ENCODE data around the gene PYGM. TPM values are rescaled to one million over a fixed set of nuclear protein-coding genes. Genes with fewer than 3 reads are reported as not detected.

The PYGM gene
- total and polyA plus RNA-seq, 3 donors from 2014 or later, result 12.1 to 14.4 (median 14.2) TPM

- TF ChIP-seq CTCF (IDR thresholded peaks at IDR 0.05) (no peak), POLR2A (IDR thresholded peaks at IDR 0.05) (no peak)
- 92 to 98% methylated on average over 11 to 25 of the region's 25 CpGs for WGBS, 2 donors
- no peaks in the 10 kb centered on the region for H3K9me3 ChIP-seq
- no peak for DNase-seq
- H3K4me1 ChIP-seq, result peaks cover 6% of the 10 kb centered on the region
- no peak overlapping the region for H3K4me3 ChIP-seq
- no peaks in the 10 kb centered on the region for H3K27me3 ChIP-seq
- H3K27ac ChIP-seq, result no peak overlapping the region
- H3K36me3 ChIP-seq (ENCODE audit: low read depth, missing control alignments), result no peaks in the 10 kb centered on the region
- intact Hi-C loops (cut with DNase I; ENCODE audit: low total_unique reads), result no loop called here
Observed at GRCh38 chr11:64790205-64791095, 30.7 kb upstream of the PYGM start.

- Histone ChIP-seq H3K27ac (no peak overlapping the region), H3K9me3 (no peaks in the 10 kb centered on the region), H3K4me3 (no peak overlapping the region), H3K27me3 (no peaks in the 10 kb centered on the region), H3K4me1 (peaks cover 6% of the 10 kb centered on the region), H3K36me3 (ENCODE audit: low read depth, missing control alignments) (no peaks in the 10 kb centered on the region)
- WGBS, 2 donors, result 89 to 90% methylated on average over 6 to 15 of the region's 15 CpGs
- DNase-seq, result no peak
- intact Hi-C loops (cut with DNase I; ENCODE audit: low total_unique reads), result no loop called here
- TF ChIP-seq CTCF (IDR thresholded peaks at IDR 0.05) (no peak), POLR2A (IDR thresholded peaks at IDR 0.05) (no peak)
Observed at GRCh38 chr11:64789331-64790204, 29.8 kb upstream of the PYGM start.

- no peak for TF ChIP-seq POLR2A (IDR thresholded peaks at IDR 0.05)
- no peak for TF ChIP-seq CTCF (IDR thresholded peaks at IDR 0.05)
- no peaks in the 10 kb centered on the region for H3K9me3 ChIP-seq
- DNase-seq, result no peak
- H3K4me1 ChIP-seq, result peaks cover 2% of the 10 kb centered on the region
- intact Hi-C loops (cut with DNase I; ENCODE audit: low total_unique reads), result no loop called here
- 80 to 82% methylated on average over 4 to 9 of the region's 9 CpGs for WGBS, 2 donors
- no peak overlapping the region for H3K27ac ChIP-seq
- H3K27me3 ChIP-seq, result no peaks in the 10 kb centered on the region
- no peak overlapping the region for H3K4me3 ChIP-seq
- H3K36me3 ChIP-seq (ENCODE audit: low read depth, missing control alignments), result no peaks in the 10 kb centered on the region
Observed at GRCh38 chr11:64788321-64789215, 28.8 kb upstream of the PYGM start.

GRCh38 chr11:64787526-64788320 is 27.9 kb upstream of the PYGM start:
- peak; percentile 31 to 64 (median 54) for TF ChIP-seq CTCF (IDR thresholded peaks at IDR 0.05)
- no peak for TF ChIP-seq POLR2A (IDR thresholded peaks at IDR 0.05)
- Histone ChIP-seq H3K27me3 (no peaks in the 10 kb centered on the region), H3K36me3 (ENCODE audit: low read depth, missing control alignments) (no peaks in the 10 kb centered on the region), H3K9me3 (no peaks in the 10 kb centered on the region), H3K27ac (no peak overlapping the region), H3K4me1 (no peaks in the 10 kb centered on the region), H3K4me3 (no peak overlapping the region)
- DNase-seq, result peak; percentile 77
- intact Hi-C loops (cut with DNase I; ENCODE audit: low total_unique reads), result no loop called here
- 52 to 55% methylated on average over 15 of the region's 15 CpGs for WGBS, 2 donors

Data from testis (tissue), 3 donors.